GM19372 (cell line): ENCODE results near the gene TNS1.

Experiments used
- ATAC-seq: cut with Tn5 transposase; IDR thresholded peaks from one replicate; pipeline ENCODE4 v1.9.1; 2021; ENCODE audit warnings: mild to moderate bottlenecking, low read depth, moderate library complexity; ENCODE audit not compliant: unreplicated experiment

Gene TNS1

GRCh38 chr2:218002143-218002844 lies 501 bp downstream of the TNS1 start:
- ATAC-seq = no peak

GRCh38 chr2:218001629-218002028 lies 1.2 kb downstream of the TNS1 start:
- ATAC-seq = no peak

GRCh38 chr2:218000136-218000535 lies 2.7 kb downstream of the TNS1 start:
- no peak for ATAC-seq

- no peak for ATAC-seq
Measured at GRCh38 chr2:217999595-217999959, 3.2 kb downstream of the TNS1 start.

- ATAC-seq = no peak
Measured at GRCh38 chr2:217998926-217999594, 3.7 kb downstream of the TNS1 start.

- no peak for ATAC-seq
Measured at GRCh38 chr2:217997510-217997909, 5.3 kb downstream of the TNS1 start.

GRCh38 chr2:217996361-217996760 lies 6.4 kb downstream of the TNS1 start:
- ATAC-seq = no peak

GRCh38 chr2:217995731-217996231 lies 7.0 kb downstream of the TNS1 start:
- no peak for ATAC-seq

GRCh38 chr2:217994776-217995274 lies 8.0 kb downstream of the TNS1 start:
- ATAC-seq = no peak

- ATAC-seq = no peak
Measured at GRCh38 chr2:217993817-217994463, 8.9 kb downstream of the TNS1 start.

GRCh38 chr2:217993138-217993537 lies 9.7 kb downstream of the TNS1 start:
- ATAC-seq = no peak

- ATAC-seq = no peak
Measured at GRCh38 chr2:217992061-217992460, 10.7 kb downstream of the TNS1 start.

- no peak for ATAC-seq
Measured at GRCh38 chr2:217990791-217991465, 11.9 kb downstream of the TNS1 start.

- ATAC-seq = no peak
Measured at GRCh38 chr2:217990389-217990788, 12.4 kb downstream of the TNS1 start.

- no peak for ATAC-seq
Measured at GRCh38 chr2:217989221-217989948, 13.4 kb downstream of the TNS1 start.

- no peak for ATAC-seq
Measured at GRCh38 chr2:217988840-217989204, 14.0 kb downstream of the TNS1 start.

- no peak for ATAC-seq
Measured at GRCh38 chr2:217988014-217988839, 14.6 kb downstream of the TNS1 start.

GRCh38 chr2:217987391-217987790 lies 15.4 kb downstream of the TNS1 start:
- ATAC-seq = no peak

GRCh38 chr2:217986256-217986961 lies 16.4 kb downstream of the TNS1 start:
- no peak for ATAC-seq
